GM13977 (cell line): ENCODE measurements around the gene TTC28.

Experiments
- DNase-seq: peaks from one replicate; pipeline ENCODE4 v3.0.0; 2012; ENCODE audit warnings: low spot score
- CTCF ChIP-seq: IDR thresholded peaks from 2 replicates; pipeline ENCODE4 v1.5.1; 2012; ENCODE audit warnings: mild to moderate bottlenecking, control low read depth; ENCODE audit not compliant: insufficient read depth; ENCODE audit errors: extremely low read depth, missing control alignments
- in situ Hi-C: fragments of 300-500 bp; cut with MboI; formaldehyde crosslinking; loops from one replicate; pipeline ENCODE4 v1.12.0; 2022; ENCODE audit warnings: low sequenced_read_pairs, low pct_unique_long_range_greater_than_20kb, mixed read lengths, inconsistent platforms; ENCODE audit not compliant: unreplicated experiment

TTC28 gene

DNA sequence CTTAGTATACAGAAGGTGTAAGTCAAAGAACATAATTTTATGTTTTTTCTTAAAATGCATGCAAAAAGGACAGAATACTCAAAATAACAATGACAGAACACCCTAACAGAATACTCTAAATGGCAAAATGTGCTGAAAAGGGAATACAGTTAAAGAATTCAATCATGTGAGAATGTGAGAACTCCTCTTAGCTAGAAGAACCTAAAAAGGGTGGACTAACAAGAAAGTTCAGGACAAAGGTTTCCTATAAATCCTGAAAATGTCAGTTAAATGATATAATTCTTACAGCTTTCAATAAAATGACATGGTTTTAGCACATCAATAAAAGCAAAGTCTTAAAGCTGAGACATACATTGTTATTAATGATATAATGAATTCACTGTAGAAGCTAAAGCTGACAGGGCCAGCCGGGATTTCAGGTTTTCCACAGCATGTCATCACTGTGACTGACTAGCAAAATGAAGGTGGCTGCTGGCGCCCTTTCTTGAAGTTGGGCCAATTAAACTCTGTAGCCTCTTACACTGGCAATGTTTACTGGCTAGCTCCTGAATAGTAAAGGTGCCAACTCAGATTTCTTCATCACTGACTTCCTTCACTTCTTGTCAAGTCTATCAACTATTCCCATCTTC, 244.4 kb downstream of the TTC28 start:
- no peak for TF ChIP-seq CTCF
- DNase-seq = no peak
- in situ Hi-C loops = no loop called here

- no peak for DNase-seq
- no peak for TF ChIP-seq CTCF
- in situ Hi-C loops = no loop called here
Measured at GRCh38 chr22:28430466-28431025, 249.1 kb downstream of the TTC28 start.

- no peak for TF ChIP-seq CTCF
- in situ Hi-C loops = no loop called here
- DNase-seq = no peak
Measured at GRCh38 chr22:28429711-28430110, 249.9 kb downstream of the TTC28 start.

GRCh38 chr22:28428271-28428670, 251.4 kb downstream of the TTC28 start:
- in situ Hi-C loops = no loop called here
- no peak for TF ChIP-seq CTCF
- DNase-seq = no peak

DNA sequence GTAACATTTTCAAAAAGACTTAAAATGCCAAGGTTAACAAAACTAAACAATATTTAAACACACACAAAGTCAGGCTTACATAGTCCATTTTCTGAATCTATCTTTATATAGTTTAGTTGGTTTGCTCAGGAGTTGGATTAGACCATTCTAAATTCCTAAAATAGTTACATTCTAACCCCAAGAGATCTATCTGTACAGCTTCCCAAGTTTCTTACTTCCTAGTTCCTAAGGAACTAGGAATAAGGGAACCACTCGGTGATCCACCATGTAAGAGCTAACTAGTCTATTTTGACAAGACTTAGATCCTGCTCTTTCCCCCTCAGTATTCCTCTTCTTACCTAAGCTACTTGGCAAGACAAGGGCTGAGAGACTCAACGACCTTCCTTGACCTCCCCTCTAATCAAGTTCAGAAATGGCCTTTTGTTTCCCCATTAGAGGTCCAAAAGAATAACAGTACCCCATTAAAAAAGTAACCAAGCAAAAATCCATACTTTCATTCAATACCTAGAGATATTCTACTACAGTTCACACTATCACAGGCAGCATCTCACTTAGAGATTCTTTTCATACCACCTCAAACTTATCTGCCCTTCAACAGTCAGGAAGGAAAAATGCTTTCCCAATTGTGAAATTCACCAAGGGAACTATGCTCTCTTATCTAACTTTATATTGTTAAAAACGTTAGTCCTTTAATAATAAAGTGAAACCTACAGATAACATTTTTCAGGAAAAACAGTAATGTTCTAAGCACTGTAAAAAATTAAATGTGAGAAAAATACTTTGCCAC, 253.1 kb downstream of the TTC28 start:
- no peak for DNase-seq
- no peak for TF ChIP-seq CTCF
- in situ Hi-C loops = no loop called here

- TF ChIP-seq CTCF = no peak
- in situ Hi-C loops = no loop called here
- DNase-seq = no peak
Measured at GRCh38 chr22:28425211-28425610, 254.4 kb downstream of the TTC28 start.
